Measurements from ENCODE around the gene SCGB1D1.
"Not testable (repeated sequence)": the region's sequence is repeated elsewhere in the genome, so short reads cannot be mapped to it uniquely, and the experiment has no call there.

SCGB1D1 gene

GRCh38 chr11:62206276-62207066 lies 16.5 kb downstream of the SCGB1D1 start:
- peak; percentile 57 for DNase-seq
- in situ Hi-C loops (cut with HindIII; ENCODE audit: low pct_ligation_motif_present, low pct_unique_long_range_greater_than_20kb, low sequenced_read_pairs) = not testable (repeated sequence)

GRCh38 chr11:62208785-62209144 lies 18.7 kb downstream of the SCGB1D1 start:
- no peak for DNase-seq
- in situ Hi-C loops (cut with HindIII; ENCODE audit: low pct_ligation_motif_present, low pct_unique_long_range_greater_than_20kb, low sequenced_read_pairs) = no loop called here

GRCh38 chr11:62217191-62217748 lies 27.3 kb downstream of the SCGB1D1 start:
- in situ Hi-C loops (cut with HindIII; ENCODE audit: low pct_ligation_motif_present, low pct_unique_long_range_greater_than_20kb, low sequenced_read_pairs) = no loop called here
- peak; percentile 10 for DNase-seq

GRCh38 chr11:62221498-62221897 lies 31.5 kb downstream of the SCGB1D1 start:
- in situ Hi-C loops (cut with HindIII; ENCODE audit: low pct_ligation_motif_present, low pct_unique_long_range_greater_than_20kb, low sequenced_read_pairs) = no loop called here
- no peak for DNase-seq

GRCh38 chr11:62223095-62223494 lies 33.1 kb downstream of the SCGB1D1 start:
- no peak for DNase-seq
- in situ Hi-C loops (cut with HindIII; ENCODE audit: low pct_ligation_motif_present, low pct_unique_long_range_greater_than_20kb, low sequenced_read_pairs) = no loop called here

- in situ Hi-C loops (cut with HindIII; ENCODE audit: low pct_ligation_motif_present, low pct_unique_long_range_greater_than_20kb, low sequenced_read_pairs) = no loop called here
- DNase-seq = no peak
Measured at GRCh38 chr11:62233730-62234129, 43.7 kb downstream of the SCGB1D1 start.

GRCh38 chr11:62236187-62236586 lies 46.2 kb downstream of the SCGB1D1 start:
- no peak for DNase-seq
- in situ Hi-C loops (cut with HindIII; ENCODE audit: low pct_ligation_motif_present, low pct_unique_long_range_greater_than_20kb, low sequenced_read_pairs) = no loop called here

GRCh38 chr11:62237499-62237898 lies 47.5 kb downstream of the SCGB1D1 start:
- in situ Hi-C loops (cut with HindIII; ENCODE audit: low pct_ligation_motif_present, low pct_unique_long_range_greater_than_20kb, low sequenced_read_pairs) = no loop called here
- DNase-seq = no peak

- DNase-seq = no peak
- in situ Hi-C loops (cut with HindIII; ENCODE audit: low pct_ligation_motif_present, low pct_unique_long_range_greater_than_20kb, low sequenced_read_pairs) = no loop called here
Measured at GRCh38 chr11:62238151-62238550, 48.1 kb downstream of the SCGB1D1 start.

- in situ Hi-C loops (cut with HindIII; ENCODE audit: low pct_ligation_motif_present, low pct_unique_long_range_greater_than_20kb, low sequenced_read_pairs) = no loop called here
- no peak for DNase-seq
Measured at GRCh38 chr11:62241095-62241494, 51.1 kb downstream of the SCGB1D1 start.

GRCh38 chr11:62242021-62242420 lies 52.0 kb downstream of the SCGB1D1 start, which contains the start of gene SCGB1D2:
TSS of gene SCGB1D2 (plus strand) at chr11:62242239. CDS start at chr11:62242308, 69 bp downstream.
- in situ Hi-C loops (cut with HindIII; ENCODE audit: low pct_ligation_motif_present, low pct_unique_long_range_greater_than_20kb, low sequenced_read_pairs) = no loop called here
- no peak for DNase-seq
